Sigmoid colon (tissue), 4 donors: ENCODE measurements around the gene COPZ2.

ENCODE experiments used
- EP300 ChIP-seq, 4 donors: sonication (generic); formaldehyde crosslinking; IDR thresholded peaks; one replicate each; pipeline ENCODE4 v1.6.1; 2017; ENCODE audit warnings: antibody characterized with exemption in 4 of 4
- POLR2A ChIP-seq, 2 donors: fragments of 450-650 bp; IDR thresholded peaks; one replicate each; pipeline ENCODE4 v1.6.1; 2016; ENCODE audit warnings: antibody characterized with exemption in 2 of 2, mild to moderate bottlenecking in 2 of 2, moderate library complexity in 2 of 2
- POLR2AphosphoS5 ChIP-seq, 4 donors: sonication (generic); formaldehyde crosslinking; IDR thresholded peaks; one replicate each; pipeline ENCODE4 v1.6.1; 2017; ENCODE audit warnings: antibody characterized with exemption in 4 of 4
- TF ChIP-seq, protein P1 (sequence below), 4 experiments: fragments of 450-650 bp in 3 of 4; fragments of 200-600 bp in 1 of 4; IDR thresholded peaks; one replicate each; pipeline ENCODE4 v1.5.1; 2016 to 2019; ENCODE audit warnings: antibody characterized with exemption in 4 of 4, mild to moderate bottlenecking in 3 of 4, moderate library complexity in 2 of 4

DNA sequence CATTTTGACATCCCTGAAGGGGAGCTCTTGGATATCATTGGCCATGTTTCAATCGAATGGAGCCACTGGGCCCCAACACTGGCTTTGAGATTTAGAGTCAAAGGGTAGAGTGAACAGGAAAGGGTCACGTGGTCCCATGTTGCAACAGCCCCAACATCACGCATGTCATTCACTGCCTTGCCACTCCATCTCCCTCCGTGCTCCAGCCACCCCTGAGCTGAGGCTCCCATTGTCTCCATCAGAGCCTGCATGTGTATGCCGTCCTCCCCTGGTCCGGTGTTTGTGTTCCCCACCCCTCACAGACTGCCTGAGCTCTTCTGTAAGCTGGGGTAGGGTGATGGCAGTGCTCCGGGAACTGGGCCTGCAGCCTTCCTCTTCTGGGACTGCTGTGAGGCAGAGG lies 22.7 kb upstream of the COPZ2 start:
- TF ChIP-seq, protein P1, sequence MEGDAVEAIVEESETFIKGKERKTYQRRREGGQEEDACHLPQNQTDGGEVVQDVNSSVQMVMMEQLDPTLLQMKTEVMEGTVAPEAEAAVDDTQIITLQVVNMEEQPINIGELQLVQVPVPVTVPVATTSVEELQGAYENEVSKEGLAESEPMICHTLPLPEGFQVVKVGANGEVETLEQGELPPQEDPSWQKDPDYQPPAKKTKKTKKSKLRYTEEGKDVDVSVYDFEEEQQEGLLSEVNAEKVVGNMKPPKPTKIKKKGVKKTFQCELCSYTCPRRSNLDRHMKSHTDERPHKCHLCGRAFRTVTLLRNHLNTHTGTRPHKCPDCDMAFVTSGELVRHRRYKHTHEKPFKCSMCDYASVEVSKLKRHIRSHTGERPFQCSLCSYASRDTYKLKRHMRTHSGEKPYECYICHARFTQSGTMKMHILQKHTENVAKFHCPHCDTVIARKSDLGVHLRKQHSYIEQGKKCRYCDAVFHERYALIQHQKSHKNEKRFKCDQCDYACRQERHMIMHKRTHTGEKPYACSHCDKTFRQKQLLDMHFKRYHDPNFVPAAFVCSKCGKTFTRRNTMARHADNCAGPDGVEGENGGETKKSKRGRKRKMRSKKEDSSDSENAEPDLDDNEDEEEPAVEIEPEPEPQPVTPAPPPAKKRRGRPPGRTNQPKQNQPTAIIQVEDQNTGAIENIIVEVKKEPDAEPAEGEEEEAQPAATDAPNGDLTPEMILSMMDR (IDR thresholded peaks at IDR 0.05), result no peak
- TF ChIP-seq POLR2A (IDR thresholded peaks at IDR 0.05) (no peak), POLR2AphosphoS5 (IDR thresholded peaks at IDR 0.05) (no peak), EP300 (IDR thresholded peaks at IDR 0.05) (no peak)
